ENCODE results near the gene ONECUT3.

GRCh38 chr19:1777149-1777548 is 23.8 kb downstream of the ONECUT3 start:
- TF ChIP-seq POLR2A (IDR thresholded peaks at IDR 0.05; ENCODE audit: low read length) = no peak
- TF ChIP-seq GATA1 (IDR thresholded peaks at IDR 0.05; ENCODE audit: low read depth, low read length) = no peak
